WI38 (cell line): ENCODE measurements around the gene SLC44A5.
"Not testable (repeated sequence)": the region's sequence is repeated elsewhere in the genome, so short reads cannot be mapped to it uniquely, and the experiment has no call there.

Experiments used
- H3K4me3 ChIP-seq: 2 replicates; pipeline ENCODE4 v1.5.1; 2011; ENCODE audit warnings: low read depth, mild to moderate bottlenecking, control low read depth, low read length
- TF ChIP-seq, protein P1 (sequence below): IDR thresholded peaks from 2 replicates; pipeline ENCODE4 v1.5.1; 2012; ENCODE audit warnings: low read depth, mild to moderate bottlenecking, control low read depth, low read length

Gene SLC44A5

DNA sequence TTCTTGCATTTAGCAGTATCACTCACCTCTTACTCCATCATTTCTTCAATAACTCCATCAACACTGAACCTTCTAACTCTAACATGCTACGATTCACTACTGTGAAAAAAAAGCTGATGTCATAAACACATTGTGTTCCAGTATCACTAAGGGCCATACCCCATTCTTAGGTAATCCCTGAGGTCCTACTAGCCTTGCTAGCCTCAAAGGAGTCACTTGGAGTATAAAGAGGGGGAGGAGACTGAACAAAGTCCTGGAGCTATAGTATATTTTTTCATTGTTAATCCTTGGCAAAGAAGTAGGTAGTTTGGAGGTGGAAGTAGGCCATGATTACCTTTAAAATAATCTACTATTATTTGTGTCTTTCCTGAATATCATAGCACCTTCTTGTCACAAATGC is at the start of gene SLC44A5:
SLC44A5 (minus strand) TSS at position 101 of the 400 bp plus-strand sequence. CDS start 69,667 bp downstream, outside the sequence.
- TF ChIP-seq, protein P1, sequence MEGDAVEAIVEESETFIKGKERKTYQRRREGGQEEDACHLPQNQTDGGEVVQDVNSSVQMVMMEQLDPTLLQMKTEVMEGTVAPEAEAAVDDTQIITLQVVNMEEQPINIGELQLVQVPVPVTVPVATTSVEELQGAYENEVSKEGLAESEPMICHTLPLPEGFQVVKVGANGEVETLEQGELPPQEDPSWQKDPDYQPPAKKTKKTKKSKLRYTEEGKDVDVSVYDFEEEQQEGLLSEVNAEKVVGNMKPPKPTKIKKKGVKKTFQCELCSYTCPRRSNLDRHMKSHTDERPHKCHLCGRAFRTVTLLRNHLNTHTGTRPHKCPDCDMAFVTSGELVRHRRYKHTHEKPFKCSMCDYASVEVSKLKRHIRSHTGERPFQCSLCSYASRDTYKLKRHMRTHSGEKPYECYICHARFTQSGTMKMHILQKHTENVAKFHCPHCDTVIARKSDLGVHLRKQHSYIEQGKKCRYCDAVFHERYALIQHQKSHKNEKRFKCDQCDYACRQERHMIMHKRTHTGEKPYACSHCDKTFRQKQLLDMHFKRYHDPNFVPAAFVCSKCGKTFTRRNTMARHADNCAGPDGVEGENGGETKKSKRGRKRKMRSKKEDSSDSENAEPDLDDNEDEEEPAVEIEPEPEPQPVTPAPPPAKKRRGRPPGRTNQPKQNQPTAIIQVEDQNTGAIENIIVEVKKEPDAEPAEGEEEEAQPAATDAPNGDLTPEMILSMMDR = no peak
- no peak within 1 kb of the TSS for H3K4me3 ChIP-seq

DNA sequence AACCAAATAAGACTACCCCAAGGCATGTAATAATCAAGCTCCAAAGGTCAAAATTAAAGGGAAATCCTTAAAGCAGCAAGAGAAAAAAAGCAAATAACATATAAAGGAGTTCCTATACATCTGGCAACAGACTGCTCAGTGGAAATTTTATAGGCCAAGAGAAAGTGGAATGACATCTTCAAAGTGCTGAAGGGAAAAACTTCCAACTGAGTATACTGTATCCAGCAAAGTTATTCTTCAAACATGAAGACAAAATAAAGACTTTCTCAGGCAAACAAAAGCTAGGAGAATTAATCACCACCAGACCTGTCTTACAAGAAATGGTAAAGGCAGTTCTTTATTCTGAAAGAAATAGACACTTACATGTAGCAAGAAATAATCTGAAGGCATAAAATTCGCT is 45.0 kb upstream of the SLC44A5 start:
- H3K4me3 ChIP-seq = no peak overlapping the region
- TF ChIP-seq, protein P1 = no peak

DNA sequence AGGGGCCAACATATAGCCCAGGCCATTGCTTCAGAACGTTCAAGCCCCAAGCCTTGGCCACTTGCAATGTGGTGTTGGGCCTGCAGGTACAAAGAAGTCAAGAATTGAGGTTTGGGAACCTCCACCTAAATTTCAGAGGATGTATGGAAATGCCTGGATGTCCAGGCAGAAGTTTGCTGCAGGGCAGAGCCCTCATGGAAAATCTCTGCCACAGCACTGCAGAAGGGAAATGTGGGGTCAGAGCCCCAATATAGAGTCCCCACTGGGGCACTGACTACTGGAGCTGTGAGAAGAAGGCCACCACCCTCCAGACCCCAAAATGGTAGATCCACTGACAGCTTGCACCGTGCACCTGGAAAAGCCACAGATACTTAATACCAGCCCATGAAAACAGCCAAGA is 36.3 kb upstream of the SLC44A5 start:
- not testable (repeated sequence) for H3K4me3 ChIP-seq

DNA sequence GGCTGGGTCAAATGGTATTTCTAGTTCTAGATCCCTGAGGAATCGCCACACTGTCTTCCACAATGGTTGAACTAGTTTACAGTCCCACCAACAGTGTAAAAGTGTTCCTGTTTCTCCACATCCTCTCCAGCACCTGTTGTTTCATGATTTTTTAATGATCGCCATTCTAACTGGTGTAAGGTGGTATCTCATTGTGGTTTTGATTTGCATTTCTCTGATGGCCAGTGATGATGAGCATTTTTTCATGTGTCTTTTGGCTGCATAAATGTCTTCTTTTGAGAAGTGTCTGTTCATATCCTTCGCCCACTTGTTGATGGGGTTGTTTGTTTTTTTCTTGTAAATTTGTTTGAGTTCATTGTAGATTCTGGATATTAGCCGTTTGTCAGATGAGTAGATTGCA is 34.2 kb upstream of the SLC44A5 start:
- not testable (repeated sequence) for H3K4me3 ChIP-seq

DNA sequence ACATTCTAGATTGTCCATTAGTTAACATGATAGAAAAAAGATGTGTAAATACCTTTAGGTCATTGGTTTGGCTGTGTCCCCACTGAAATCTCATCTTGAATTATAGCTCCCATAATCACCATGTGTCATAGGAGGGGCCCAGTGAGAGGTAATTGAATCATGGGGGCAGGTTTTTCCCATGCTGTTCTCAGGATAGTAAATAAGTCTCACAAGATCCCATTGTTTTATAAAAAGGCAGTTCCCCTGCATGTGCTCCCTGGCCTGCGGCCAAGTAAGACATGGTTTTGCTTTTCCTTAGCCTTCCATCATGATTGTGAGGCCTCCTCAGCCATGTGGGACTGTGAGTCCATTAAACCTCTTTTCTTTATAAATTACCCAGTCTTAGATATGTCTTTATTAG is 32.5 kb upstream of the SLC44A5 start:
- H3K4me3 ChIP-seq = no peak overlapping the region
- TF ChIP-seq, protein P1 = no peak

DNA sequence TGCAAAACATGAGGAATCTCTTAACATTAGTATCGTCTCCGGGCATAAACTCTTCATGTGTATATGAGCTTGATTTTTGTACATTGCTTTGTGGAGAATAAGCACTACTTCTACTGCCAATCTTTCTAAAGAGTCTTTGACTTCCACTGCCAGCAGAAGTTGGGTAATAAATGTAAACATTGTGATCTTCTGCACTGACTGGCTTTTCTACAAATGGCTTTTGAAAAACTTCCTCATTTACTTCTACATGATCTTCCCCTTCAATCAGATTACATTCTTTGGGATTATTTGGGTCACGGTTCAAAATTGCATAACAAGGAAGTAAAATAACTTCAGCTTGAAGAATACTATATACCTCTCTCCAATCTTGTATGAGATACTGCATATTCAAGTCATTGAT is 30.4 kb upstream of the SLC44A5 start:
- TF ChIP-seq, protein P1 = no peak

DNA sequence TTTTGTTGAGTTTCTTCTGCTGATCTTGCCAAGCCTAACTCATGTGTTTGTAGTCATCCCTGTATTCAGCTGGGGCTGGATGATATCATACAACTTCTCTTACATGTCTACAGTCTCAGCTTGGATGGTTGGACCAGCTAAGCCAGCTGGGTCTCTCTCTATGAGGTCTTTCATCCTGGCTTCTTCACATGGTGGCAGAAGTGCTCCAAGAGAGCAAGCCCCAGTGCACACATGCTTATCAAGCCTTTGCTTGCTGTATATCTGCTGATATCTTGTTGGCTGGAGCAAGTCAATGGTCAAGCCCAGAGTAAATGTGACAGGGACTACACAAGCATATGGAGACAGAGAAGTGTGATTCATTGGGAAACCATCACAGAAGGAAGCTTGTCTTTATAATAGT is 29.2 kb upstream of the SLC44A5 start:
- TF ChIP-seq, protein P1 = no peak

More for the DNA sequence above, 30.4 kb upstream of the SLC44A5 start:
- no peak overlapping the region for H3K4me3 ChIP-seq

DNA sequence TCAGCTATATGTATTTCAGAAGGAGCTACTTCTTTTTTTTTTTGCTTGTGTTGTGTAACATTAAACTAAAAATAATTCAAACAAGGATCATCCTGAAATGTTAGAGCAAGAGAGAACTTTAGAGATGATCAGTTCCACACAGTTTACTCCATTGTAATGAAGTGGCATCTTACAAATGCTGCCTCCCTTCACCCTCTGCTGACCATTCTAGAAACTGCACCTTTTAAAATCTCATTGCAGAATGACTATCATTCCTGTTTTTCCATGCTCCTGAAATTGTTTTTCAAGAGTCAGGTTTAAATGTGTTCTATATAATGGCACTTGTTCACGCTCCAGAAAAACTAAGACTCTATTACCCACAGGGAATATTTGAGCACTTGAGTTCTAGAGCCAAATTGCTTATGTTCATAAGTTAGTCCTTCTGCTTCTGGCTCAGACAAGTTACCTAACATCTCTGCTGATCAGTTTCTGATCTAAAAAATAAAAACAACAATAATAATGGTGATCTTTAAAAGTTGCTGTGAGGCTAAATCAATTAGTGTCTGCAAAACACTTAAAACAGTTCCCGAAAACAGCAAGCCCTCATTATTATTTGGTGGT is 21.5 kb upstream of the SLC44A5 start:
- no peak overlapping the region for H3K4me3 ChIP-seq
- TF ChIP-seq, protein P1 = peak; percentile 49

More for the DNA sequence above, 29.2 kb upstream of the SLC44A5 start:
- H3K4me3 ChIP-seq = no peak overlapping the region
